GM12878 (cell line): Measurements from ENCODE around the gene BNIP1. TPM values are rescaled to one million over a fixed set of nuclear protein-coding genes. Genes with fewer than 3 reads are reported as not detected.

Source experiments
- CUX1 ChIP-seq: IDR thresholded peaks from 2 replicates; pipeline ENCODE4 v1.6.1; 2012; ENCODE audit warnings: improper control_type of control experiment, low read depth, low read length; ENCODE audit not compliant: insufficient replicate concordance
- E2F4 ChIP-seq: IDR thresholded peaks from 2 replicates; pipeline ENCODE4 v1.6.1; 2012; ENCODE audit warnings: low read depth, low read length, improper control_type of control experiment
- LARP7 ChIP-seq: fragments of 450-650 bp; IDR thresholded peaks from 2 replicates; pipeline ENCODE4 v1.6.1; 2017; ENCODE audit warnings: mild to moderate bottlenecking
- MXI1 ChIP-seq: fragments of 150-350 bp; IDR thresholded peaks from 2 replicates; pipeline ENCODE4 v1.6.1; 2011; ENCODE audit warnings: low read depth, mild to moderate bottlenecking, inconsistent platforms, low read length, improper control_type of control experiment
- NR2F1 ChIP-seq: fragments of 450-650 bp; conservative IDR thresholded peaks from 2 replicates; pipeline ENCODE4 v1.6.1; 2017; ENCODE audit warnings: mild to moderate bottlenecking
- POU2F2 ChIP-seq: IDR thresholded peaks from 3 replicates; pipeline ENCODE4 v1.6.1; 2011; ENCODE audit warnings: low read depth, mild to moderate bottlenecking, low read length, borderline replicate concordance
- RELA ChIP-seq: fragments of 450-650 bp; IDR thresholded peaks from 2 replicates; pipeline ENCODE4 v1.8.0; 2014; ENCODE audit warnings: borderline replicate concordance; ENCODE audit not compliant: partially characterized antibody
- polyA plus RNA-seq, 11 experiments: library from polyadenylated mRNA; depleted of rRNA in 4 of 11; unstranded in 6 of 11; stranded (reverse) in 5 of 11; fragments of >200 nt; fragmentation: Nextera tagmentation in 4 of 11; fragmentation: Illumina TruSeq in 1 of 11; extraction: Ambion mirVana in 4 of 11; extraction: Trizol in 1 of 11; gene quantifications; 1 replicate in 1 of 11; 2 replicates in 10 of 11; pipeline versions ENCODE4 v1.2.1 to v1.2.3, GENCODE V29; 2011 to 2016; ENCODE audit warnings: inconsistent platforms in 2 of 11, missing spikeins in 2 of 11, low read depth in 1 of 11
- total RNA-seq, 4 experiments: library from RNA; depleted of rRNA in 3 of 4; stranded (reverse); fragments of >200 nt in 3 of 4; fragmentation: Illumina TruSeq in 1 of 4; extraction: Trizol in 1 of 4; gene quantifications; 2 replicates each; pipeline versions ENCODE4 v1.2.1 to v1.2.3, GENCODE V29; 2013 to 2021
- TF ChIP-seq, protein P1 (sequence below): fragments of 450-650 bp; IDR thresholded peaks from 2 replicates; pipeline ENCODE4 v1.6.1; 2018; ENCODE audit warnings: borderline replicate concordance, mild to moderate bottlenecking; ENCODE audit not compliant: partially characterized antibody
- TF ChIP-seq, protein P2 (sequence below): IDR thresholded peaks from 2 replicates; pipeline ENCODE4 v1.6.1; 2012; ENCODE audit warnings: low read length, inconsistent platforms
- TF ChIP-seq, protein P3 (sequence below): IDR thresholded peaks from 2 replicates; pipeline ENCODE4 v1.6.1; 2012; ENCODE audit warnings: low read depth, low read length, improper control_type of control experiment
- TF ChIP-seq, protein P4 (sequence below): fragments of 450-650 bp; IDR thresholded peaks from 2 replicates; pipeline ENCODE4 v1.6.1; 2017; ENCODE audit warnings: mild to moderate bottlenecking, low read depth, inconsistent platforms; ENCODE audit not compliant: poor library complexity, severe bottlenecking
- TF ChIP-seq, protein P5 (sequence below): fragments of 450-650 bp; IDR thresholded peaks from 2 replicates; pipeline ENCODE4 v1.6.1; 2016; ENCODE audit warnings: mild to moderate bottlenecking

The BNIP1 gene
- total and polyA plus RNA-seq, 10 of the 15 experiments (the other 5 are each of a cell fraction or from before 2014, with no cell fraction given) = 20.5 to 62.5 (median 27.4) TPM

DNA sequence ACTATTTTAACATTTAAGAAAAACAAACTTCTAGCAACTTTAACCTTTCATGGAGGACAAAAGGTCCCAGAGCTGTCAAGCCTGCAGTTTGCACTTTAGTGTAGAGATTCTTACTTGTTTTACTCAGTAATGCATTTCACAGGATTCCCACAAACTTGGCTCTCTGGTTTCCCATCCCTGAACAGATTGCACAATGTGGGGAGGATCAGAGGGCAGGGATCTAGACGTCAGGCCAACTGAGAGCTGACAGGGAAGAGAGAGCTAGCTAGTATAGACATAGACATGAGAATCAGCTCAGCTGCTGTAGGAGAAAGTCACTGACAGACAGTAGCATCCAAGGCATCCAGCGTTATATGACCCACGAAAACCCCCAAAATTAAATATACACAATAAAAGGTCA lies 20.9 kb upstream of the BNIP1 start (continued):
- TF ChIP-seq, protein P1, sequence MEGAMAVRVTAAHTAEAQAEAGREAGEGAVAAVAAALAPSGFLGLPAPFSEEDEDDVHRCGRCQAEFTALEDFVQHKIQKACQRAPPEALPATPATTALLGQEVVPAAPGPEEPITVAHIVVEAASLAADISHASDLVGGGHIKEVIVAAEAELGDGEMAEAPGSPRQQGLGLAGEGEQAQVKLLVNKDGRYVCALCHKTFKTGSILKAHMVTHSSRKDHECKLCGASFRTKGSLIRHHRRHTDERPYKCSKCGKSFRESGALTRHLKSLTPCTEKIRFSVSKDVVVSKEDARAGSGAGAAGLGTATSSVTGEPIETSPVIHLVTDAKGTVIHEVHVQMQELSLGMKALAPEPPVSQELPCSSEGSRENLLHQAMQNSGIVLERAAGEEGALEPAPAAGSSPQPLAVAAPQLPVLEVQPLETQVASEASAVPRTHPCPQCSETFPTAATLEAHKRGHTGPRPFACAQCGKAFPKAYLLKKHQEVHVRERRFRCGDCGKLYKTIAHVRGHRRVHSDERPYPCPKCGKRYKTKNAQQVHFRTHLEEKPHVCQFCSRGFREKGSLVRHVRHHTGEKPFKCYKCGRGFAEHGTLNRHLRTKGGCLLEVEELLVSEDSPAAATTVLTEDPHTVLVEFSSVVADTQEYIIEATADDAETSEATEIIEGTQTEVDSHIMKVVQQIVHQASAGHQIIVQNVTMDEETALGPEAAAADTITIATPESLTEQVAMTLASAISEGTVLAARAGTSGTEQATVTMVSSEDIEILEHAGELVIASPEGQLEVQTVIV = no peak
- TF ChIP-seq CUX1 (no peak), NR2F1 (no peak), E2F4 (no peak), LARP7 (no peak), RELA (no peak), POU2F2 (no peak), MXI1 (no peak)
- TF ChIP-seq, protein P2, sequence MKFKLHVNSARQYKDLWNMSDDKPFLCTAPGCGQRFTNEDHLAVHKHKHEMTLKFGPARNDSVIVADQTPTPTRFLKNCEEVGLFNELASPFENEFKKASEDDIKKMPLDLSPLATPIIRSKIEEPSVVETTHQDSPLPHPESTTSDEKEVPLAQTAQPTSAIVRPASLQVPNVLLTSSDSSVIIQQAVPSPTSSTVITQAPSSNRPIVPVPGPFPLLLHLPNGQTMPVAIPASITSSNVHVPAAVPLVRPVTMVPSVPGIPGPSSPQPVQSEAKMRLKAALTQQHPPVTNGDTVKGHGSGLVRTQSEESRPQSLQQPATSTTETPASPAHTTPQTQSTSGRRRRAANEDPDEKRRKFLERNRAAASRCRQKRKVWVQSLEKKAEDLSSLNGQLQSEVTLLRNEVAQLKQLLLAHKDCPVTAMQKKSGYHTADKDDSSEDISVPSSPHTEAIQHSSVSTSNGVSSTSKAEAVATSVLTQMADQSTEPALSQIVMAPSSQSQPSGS = no peak
- TF ChIP-seq, protein P3, sequence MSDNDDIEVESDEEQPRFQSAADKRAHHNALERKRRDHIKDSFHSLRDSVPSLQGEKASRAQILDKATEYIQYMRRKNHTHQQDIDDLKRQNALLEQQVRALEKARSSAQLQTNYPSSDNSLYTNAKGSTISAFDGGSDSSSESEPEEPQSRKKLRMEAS = no peak
- TF ChIP-seq, protein P4, sequence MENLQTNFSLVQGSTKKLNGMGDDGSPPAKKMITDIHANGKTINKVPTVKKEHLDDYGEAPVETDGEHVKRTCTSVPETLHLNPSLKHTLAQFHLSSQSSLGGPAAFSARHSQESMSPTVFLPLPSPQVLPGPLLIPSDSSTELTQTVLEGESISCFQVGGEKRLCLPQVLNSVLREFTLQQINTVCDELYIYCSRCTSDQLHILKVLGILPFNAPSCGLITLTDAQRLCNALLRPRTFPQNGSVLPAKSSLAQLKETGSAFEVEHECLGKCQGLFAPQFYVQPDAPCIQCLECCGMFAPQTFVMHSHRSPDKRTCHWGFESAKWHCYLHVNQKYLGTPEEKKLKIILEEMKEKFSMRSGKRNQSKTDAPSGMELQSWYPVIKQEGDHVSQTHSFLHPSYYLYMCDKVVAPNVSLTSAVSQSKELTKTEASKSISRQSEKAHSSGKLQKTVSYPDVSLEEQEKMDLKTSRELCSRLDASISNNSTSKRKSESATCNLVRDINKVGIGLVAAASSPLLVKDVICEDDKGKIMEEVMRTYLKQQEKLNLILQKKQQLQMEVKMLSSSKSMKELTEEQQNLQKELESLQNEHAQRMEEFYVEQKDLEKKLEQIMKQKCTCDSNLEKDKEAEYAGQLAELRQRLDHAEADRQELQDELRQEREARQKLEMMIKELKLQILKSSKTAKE = no peak
- TF ChIP-seq, protein P5, sequence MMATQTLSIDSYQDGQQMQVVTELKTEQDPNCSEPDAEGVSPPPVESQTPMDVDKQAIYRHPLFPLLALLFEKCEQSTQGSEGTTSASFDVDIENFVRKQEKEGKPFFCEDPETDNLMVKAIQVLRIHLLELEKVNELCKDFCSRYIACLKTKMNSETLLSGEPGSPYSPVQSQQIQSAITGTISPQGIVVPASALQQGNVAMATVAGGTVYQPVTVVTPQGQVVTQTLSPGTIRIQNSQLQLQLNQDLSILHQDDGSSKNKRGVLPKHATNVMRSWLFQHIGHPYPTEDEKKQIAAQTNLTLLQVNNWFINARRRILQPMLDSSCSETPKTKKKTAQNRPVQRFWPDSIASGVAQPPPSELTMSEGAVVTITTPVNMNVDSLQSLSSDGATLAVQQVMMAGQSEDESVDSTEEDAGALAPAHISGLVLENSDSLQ = no peak
